Nucleus accumbens (tissue), 56 donors: ENCODE results near the gene ENTR1.
A peak's percentile ranks its signal among the peaks of the same experiment; 100 is the strongest.

Experiments used
- DNase-seq, 56 donors: peaks; one replicate each; lab custom pipeline; 2025; lab: John Stamatoyannopoulos, UW

ENTR1 gene, protein sequence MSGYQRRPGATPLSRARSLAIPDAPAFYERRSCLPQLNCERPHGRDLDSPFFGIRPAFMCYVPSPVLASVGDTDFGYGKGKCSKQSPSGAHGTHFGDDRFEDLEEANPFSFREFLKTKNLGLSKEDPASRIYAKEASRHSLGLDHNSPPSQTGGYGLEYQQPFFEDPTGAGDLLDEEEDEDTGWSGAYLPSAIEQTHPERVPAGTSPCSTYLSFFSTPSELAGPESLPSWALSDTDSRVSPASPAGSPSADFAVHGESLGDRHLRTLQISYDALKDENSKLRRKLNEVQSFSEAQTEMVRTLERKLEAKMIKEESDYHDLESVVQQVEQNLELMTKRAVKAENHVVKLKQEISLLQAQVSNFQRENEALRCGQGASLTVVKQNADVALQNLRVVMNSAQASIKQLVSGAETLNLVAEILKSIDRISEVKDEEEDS

DNA sequence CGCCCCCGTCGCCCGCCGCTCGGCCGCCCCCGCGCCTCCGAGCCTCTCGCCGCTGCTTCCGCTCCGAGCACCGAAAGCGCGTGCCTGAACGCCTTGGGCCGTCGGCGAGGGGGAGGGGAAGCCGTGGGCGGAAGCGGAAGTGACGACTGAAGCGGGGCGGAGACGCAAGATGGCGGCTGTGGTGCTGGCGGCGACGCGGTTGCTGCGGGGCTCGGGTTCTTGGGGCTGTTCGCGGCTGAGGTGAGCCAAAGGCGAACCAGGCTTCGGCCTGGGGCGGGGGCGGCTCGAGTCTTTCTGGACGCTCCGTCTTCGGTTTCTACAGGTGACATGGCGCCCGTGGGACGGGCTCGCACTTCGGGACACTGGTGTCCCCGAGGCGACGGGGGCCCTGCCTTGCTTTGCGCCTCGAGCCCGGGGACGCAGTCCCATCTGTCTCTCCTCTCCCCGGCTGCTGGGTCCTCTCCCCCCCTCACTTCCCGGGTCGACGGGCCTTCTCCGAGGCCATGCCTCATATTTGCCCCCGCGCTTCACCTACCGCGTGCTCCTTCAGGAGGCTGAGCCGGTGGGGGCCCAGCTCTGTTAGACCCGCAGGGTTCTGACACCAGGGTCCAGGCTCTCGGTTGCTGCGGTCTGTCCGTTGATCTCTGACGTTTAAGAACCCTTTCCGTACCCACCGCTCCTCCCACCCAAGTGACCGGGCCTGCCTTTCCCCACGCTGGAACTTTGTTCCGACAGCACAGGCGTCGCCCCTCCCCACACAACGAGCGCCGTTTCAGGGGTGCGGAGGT is at the start of gene ENTR1, which contains the start of gene PMPCA:
TSS of gene ENTR1 (minus strand) at position 115 of the 788 bp plus-strand sequence. CDS start 217 bp downstream, outside the sequence.
TSS of gene PMPCA (plus strand) at position 159 of the 788 bp plus-strand sequence. CDS start at position 170, 11 bp downstream.
- peak in 55 of 56 donors; percentile 23 to 96 (median 82) for DNase-seq

DNA sequence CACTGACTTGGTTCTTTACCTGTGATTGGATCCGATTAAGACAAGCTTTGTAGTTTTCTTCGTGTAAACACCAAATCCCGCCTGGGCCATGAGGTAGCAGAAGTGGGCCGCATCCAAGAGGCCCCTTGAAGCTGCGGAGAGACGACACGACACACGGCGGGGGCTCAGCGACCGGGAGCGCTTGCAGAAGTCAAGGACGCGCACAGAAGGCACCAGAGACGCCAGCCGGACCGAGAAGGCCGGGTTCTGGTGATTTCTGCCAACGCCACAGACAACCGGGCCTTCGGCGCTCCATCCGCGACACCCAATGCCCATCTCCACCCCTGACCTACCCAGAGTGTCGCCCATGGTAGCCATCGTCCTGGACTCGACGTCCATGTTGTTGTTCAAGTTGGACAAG is 49.0 kb upstream of the ENTR1 start:
- no peak for DNase-seq

DNA sequence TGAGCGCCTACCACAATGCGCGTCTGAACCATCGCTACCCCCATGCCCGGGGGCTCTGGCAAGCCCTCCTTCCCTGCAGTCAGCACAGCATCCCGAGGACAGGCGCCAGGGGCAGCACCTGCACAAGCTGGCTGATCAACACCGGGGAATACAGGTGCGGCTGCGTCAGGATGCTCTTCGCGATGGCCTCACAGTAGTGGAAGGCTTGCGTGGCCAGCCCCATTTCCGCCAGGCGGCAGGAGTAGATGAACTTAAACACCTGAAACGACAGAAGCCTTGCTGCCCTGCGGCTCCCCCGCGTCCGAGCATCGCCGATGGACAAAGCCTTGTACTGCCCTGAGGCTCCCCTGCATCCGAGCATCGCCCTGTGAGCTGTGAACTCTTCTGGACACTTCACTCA is 46.9 kb upstream of the ENTR1 start:
- DNase-seq, result no peak

DNA sequence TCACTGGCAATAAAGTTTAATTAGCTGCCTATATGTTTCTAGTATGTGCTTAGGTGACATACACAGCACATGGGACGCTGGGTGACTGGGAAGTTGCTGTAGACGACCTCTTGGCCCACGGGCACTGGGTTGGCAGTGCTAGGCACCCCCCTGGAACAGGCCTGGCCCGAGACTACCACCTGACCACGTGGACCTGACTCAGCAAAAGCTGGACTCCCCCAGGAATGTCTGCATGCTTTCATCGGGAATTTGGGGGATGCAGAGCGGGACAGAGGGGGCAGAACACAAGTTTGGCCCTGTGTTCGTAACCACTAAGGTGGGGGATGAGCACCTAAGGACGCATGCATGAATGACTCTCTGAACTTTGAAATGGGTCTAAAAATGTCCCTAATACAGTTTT is 45.8 kb upstream of the ENTR1 start:
- no peak for DNase-seq

DNA sequence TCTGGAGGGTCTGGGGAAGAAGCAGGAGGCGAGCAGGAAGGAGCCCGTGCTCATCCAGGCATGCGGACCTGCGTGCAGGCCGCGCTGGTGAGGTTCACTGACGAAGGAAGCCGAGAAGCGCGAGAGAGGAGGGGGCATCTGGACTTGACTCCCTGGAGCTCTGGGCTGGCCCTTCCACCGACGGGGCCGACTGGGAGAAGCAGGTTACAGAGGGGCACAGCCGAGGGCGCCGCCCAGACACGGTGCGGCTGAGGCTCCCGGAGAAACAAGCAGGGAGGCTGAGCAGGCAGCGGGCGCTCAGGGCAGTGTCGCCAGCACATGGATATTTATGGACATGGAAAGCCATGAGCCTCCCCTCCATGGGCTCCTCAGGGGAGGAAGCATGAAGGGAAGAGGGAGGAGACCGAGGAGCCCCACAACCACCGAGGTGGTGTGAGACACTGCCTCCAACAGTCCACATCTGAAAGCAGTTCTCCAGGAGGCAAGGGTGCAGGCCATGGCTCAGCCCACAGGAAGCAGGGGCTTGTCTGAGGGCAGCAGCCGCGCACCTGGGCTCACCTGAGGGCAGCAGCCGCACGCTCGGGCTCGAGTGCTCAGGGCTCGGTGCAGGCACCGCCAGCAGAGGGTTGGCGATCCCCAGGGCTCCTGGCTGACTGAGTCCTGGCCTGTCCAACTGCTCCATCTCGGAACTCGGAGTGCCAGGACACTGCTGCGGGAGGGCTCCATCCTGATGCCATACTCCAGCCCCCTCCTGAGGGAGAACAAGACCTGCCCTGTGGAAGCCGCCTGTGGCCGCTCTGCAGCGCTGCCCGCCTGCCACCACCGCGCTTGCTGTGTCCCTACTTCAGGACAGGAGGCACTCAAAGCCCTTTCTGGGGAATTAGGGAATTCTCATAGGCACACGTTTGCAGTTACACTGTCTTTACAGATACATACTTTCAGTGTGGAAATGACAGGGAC is 44.9 kb upstream of the ENTR1 start:
- DNase-seq, result no peak

DNA sequence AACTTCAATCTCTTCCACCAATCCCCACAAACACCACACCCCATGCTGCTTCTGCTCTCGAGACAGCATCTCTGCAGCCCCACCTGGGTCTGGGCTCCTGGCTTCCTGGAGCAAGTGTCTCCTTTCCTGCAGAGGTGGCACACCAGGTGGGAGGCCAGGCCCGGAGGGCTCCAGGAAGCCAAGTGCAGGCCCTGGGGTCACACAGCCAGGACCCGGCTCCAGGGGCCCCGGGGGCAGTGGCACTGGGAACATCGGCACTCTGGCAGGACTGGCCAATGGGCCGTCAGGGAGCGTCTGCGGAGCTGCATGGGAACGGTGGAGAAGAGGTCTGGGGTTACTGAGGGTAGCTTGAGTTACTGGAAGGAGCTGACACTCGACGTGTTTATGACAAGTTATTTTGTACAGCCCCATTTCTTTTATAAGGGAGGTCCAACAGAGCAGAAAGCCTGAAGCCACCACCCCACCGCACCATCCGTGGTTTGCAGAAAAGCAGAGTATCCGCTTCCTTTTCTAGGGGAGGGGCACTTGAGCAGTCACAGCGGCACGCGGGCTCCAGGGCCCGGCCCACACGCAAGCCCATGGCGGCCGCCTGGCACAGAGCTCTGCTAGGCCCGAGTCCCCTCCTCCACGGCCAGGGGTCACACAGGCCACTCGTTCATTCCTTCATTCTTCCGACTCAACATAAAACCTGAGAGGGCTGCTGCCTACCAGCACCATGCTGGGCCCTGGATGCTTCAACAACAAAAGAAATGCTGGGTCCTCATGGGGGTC is 43.8 kb upstream of the ENTR1 start:
- DNase-seq, result no peak

DNA sequence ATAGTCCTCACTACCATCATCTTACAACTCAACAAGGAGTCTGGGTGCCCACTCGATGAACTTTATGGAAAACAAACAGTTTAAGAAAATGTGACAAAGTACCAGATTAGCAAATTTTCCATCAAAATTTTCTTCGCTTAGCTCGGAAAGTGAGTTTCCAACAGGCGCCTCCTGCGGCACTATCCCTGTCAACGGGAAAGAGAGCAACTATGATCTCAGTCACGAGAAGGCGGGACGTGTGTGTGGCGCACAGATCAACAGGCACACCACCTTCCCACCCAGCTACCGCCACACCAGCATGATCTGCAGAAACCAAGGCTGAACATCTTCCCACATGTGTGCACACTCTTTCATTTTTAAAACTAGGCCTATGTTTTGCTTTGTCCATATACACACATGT is 42.9 kb upstream of the ENTR1 start:
- DNase-seq, result peak in 3 of 56 donors; percentile 3 to 21 (median 14)

DNA sequence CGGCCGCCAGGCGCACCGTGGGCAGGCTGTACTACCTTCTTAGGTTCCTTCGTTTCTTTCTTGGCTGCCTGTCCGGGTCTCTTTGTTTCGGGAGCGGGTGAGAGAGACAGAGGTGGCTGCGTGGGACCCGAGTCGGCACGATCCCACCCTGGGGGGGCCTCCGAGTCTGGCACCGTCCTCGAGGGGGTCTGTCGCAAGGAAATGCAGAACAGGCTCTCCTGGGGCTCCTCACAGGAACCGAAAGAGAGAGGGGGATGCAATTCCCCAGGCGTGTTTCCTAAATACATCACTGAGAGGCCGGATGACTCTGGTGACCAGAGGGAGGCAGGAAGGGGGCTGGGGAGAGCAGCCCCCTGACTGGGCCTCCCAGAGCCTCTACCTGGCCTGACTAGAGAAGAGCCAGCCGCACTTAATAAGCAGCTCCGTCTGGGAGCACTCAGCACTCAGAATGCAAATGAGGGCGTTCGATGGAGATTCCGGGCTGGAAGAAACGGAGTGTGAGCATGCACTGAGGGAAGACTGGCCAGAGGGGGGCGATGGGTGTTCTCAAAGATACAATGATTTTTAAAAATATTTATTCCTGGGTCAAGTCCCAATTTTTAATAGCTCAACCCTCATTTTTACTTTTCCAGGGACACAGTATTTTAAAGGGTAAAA is 40.9 kb upstream of the ENTR1 start:
- DNase-seq, result no peak

DNA sequence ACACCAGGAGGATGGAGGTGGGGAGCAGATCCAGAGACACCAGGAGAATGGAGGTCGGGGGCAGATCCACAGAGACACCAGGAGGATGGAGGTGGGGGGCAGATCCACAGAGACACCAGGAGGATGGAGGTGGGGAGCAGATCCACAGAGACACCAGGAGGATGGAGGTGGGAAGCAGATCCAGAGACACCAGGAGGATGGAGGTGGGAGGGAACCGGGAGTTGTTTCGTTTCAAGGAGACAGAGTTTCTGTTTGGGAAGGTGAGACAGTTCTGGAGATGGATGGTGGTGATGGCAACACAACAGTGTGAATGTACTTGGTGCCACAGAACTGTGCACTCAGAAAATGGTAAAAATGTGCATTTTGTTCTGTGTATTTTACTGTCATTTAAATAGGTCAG is 38.2 kb upstream of the ENTR1 start:
- DNase-seq, result peak in 12 of 56 donors; percentile 7 to 70 (median 42)

DNA sequence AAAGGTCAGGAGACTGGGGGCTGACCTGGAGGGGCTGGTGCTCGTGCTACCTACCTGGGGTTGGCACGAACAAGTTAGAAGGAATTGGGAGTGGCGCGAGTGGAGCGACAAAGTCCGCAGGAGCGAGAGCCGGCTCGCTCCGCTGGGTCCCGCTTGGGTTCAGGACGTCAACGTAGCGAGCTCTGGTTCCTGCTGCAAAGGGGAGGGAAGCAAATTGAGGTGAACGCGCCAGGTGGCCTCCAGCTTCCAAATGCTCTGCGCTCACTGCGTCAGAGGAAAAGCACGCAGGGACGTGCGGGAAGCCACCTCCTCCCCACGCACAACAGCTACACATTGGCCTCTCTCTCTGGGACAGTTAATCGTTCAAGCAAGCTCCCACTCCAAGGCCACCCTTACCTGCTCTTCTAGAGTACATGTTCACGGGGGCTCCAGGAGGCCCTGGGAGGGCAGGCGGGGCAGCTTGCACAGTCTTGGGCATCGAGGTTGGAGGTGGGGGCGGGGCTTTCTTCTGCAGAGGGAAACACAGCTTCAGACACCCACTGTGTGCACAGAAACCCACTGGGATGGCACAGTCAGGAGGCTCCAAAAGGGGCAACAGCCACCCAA is 36.9 kb upstream of the ENTR1 start:
- no peak for DNase-seq

DNA sequence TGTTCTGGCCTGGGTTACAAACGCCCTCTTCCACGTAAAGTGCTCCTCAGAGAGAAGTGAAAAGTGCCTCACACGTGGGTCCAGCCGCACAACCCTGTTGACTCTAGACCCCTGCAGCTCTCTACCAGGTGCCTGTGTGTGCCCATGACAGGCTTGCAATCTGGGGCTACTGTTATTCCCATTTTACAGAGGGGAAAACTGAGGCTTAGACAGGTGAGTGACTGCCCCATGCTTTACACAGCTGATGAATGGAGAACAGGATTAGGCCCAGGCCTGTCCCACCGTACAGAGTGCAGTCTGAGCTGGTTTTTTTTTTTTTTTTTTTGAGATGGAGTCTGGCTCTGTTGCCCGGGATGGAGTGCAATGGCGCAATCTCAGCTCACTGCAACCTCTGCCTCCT is 35.4 kb upstream of the ENTR1 start:
- DNase-seq, result no peak

DNA sequence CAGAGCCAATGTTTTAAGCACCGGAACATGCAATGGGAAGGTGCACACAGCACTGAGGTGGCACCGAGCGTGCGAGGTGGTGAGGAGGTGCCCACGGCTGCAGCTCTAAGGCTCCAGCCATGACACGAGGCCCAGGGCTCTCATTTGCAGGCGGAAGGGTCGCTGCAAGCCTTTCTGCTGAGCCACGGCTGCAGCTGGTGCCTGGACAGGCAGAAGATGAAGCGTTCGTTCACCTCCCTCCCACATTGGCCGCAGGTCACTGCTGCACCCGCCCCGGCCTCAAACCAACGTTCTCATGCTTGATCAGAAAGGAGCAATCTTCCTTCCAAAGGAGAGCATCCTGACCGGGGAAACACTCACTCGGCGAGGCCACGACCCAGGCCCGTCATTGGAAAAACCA is 33.7 kb upstream of the ENTR1 start:
- no peak for DNase-seq

DNA sequence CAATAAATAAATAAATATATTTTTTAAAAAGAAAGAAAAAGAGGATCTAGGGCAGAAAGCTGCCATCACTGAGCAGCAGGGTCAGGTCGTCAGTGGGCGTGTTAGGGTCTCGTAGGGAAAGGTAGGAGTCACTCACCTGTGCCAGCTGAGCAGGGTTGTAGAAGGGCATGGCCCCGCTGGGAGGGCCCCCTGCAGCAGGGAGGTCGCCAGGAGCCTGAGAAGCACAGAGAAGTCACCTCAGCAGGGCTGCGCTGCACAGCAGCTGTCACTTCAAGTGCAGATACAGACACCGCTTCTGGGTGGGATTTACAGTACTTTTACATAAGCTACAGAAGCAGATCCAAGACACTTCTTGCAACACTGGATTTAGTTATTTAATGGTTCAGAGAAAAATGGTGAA is 33.3 kb upstream of the ENTR1 start:
- DNase-seq, result no peak

DNA sequence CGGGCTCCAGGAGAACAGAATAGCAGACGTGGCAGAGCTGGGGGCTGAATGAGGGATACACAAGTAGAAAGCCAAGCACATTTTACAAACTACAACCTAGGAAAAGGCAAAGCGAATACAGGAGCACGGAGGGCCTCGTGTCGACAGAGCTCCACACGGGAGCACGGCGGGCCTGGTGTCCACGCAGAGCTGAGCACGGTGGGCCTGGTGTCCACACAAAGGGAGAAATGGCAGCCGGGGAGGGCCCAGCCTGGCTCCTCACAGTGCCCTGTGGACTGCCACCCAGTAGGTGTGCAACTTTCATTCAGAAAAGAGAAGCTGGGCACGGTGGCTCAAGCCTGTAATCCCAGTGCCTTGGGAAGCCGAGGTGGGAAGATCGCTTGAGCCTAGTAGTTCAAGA is 32.7 kb upstream of the ENTR1 start:
- DNase-seq, result no peak

DNA sequence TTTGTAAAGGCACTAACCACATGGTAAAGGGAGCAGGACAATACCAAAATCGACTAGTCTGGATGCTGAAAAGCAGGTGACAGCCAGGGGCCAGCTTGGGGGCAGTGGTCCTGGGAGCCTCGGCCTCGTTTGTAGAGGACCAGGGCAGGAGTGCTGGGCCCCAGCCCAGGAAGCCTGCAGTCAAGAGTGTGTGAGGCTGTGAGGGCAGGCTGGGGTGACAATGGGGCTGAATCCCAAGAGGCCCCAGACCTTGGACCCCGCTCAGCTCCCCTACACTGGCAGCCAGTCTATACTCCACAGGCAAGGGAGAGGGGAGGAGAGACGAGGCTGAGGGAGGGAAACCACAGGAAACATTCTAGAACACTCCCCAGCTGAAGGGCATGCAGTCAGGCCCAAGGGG is 31.9 kb upstream of the ENTR1 start:
- DNase-seq, result no peak

DNA sequence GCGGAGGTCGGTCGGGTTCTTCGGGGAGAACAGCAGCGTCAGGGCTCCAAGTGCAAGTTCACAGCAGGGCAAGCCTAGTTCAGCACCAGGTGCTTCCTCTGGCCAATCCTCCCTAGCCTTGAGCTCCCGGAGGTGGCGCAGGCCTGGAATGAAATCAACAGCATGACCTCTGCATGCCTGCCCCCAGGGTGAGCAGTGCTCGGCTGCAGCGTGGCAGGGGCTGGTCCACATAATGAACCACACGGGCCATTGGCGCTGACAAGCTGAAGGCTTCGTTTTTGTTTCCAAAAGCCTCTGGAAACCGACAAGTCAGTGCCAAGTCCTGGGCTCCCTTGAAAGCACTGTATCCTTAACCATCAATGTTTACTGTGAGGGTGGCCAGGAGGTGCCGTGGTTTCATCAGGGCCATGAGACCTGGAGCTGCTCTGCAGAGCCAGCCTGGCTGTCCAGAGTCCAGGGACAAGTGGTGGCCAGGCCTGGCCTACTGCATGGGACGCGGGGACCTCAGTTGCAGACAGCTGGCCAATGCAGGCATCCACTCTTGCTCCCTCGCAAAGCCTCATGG is 31.3 kb upstream of the ENTR1 start:
- DNase-seq, result no peak

DNA sequence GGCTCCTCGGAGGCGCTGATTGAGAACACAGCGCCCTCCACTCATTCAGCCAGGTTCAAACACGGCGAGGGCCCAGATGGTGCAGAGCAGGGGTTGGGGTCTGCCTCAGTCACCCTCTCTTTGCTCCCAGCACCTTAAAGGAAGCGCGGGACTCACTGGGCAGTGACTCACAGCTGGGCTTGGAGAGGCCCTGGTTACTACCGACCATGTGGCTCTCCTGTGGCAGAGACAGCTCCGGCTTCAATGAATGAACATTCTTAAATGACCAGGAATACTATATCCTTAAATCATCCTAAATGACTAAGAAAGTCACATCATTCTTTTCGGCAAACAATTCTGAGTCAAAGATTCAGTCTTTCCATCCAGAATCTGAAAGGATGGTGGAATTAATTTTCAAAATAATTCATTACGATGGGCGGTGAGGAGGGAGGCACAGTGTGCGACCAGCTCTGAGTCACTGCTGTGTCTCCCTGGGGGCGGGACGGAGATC is 30.8 kb upstream of the ENTR1 start:
- no peak for DNase-seq
